Panc1 (cell line): ENCODE results near the gene H6PD. TPM values are rescaled to one million over a fixed set of nuclear protein-coding genes. Genes with fewer than 3 reads are reported as not detected.
A peak's percentile ranks its signal among the peaks of the same experiment; 100 is the strongest.

Experiments
- ATAC-seq: fragments of 200-7000 bp; cut with Tn5 transposase; 2 replicates; pipeline ENCODE4 v1.9.1; 2020; ENCODE audit warnings: mild to moderate bottlenecking, moderate library complexity
- BruUV-seq: library from RNA; stranded (reverse); fragments of 400-500 nt; replicated peaks from 2 replicates; lab custom pipeline; 2021; lab: Mats Ljungman, UMichigan
- CTCF ChIA-PET: fragments of 300-600 bp; sonication (Branson Sonifier 250); formaldehyde crosslinking; loops from one replicate; lab custom pipeline; 2022; ENCODE audit warnings: antibody characterized with exemption; lab: Charles Lee
- POLR2A ChIA-PET: fragments of 300-600 bp; sonication (Branson Sonifier 250); formaldehyde crosslinking; loops from one replicate; lab custom pipeline; 2022; ENCODE audit warnings: antibody characterized with exemption; lab: Charles Lee
- DNase-seq: peaks from one replicate; pipeline ENCODE4 v3.0.0-alpha.2; 2010; ENCODE audit warnings: low read depth, low spot score
- H3K27ac ChIP-seq: 2 replicates; pipeline ENCODE4 v1.5.1; 2011; ENCODE audit warnings: mild to moderate bottlenecking, low read length, inconsistent platforms
- H3K27me3 ChIP-seq: fragments of 200-500 bp; sonication (Bioruptor generic); 2 replicates; pipeline ENCODE4 v1.6.0; 2014; ENCODE audit warnings: low read length, inconsistent platforms; ENCODE audit not compliant: control insufficient read depth, insufficient read depth
- H3K36me3 ChIP-seq: fragments of 200-500 bp; sonication (Bioruptor generic); 2 replicates; pipeline ENCODE4 v1.5.1; 2014; ENCODE audit warnings: inconsistent platforms, mild to moderate bottlenecking, low read length, moderate library complexity; ENCODE audit not compliant: control insufficient read depth, insufficient read depth
- H3K4me1 ChIP-seq: 2 replicates; pipeline ENCODE4 v1.5.1; 2011; ENCODE audit warnings: inconsistent platforms, mild to moderate bottlenecking, low read length, moderate library complexity; ENCODE audit not compliant: control insufficient read depth, insufficient read depth
- H3K4me3 ChIP-seq, 2 experiments: 2 replicates each; pipeline ENCODE4 v1.5.1; 2011 to 2012; ENCODE audit warnings: low read depth in 2 of 2, low read length in 2 of 2, mild to moderate bottlenecking in 2 of 2, inconsistent platforms in 1 of 2, moderate library complexity in 1 of 2
- H3K9me3 ChIP-seq: fragments of 200-500 bp; sonication (Bioruptor generic); 2 replicates; pipeline ENCODE4 v1.5.1; 2014; ENCODE audit warnings: low read depth, mild to moderate bottlenecking, inconsistent platforms, low read length, moderate library complexity; ENCODE audit not compliant: control insufficient read depth, insufficient read depth
- POLR2AphosphoS5 ChIP-seq: IDR thresholded peaks from 2 replicates; pipeline ENCODE4 v1.6.1; 2012; ENCODE audit warnings: mild to moderate bottlenecking, low read depth, low read length, moderate library complexity
- SIN3A ChIP-seq: IDR thresholded peaks from 2 replicates; pipeline ENCODE4 v1.6.1; 2012; ENCODE audit warnings: low read depth, mild to moderate bottlenecking, low read length, moderate library complexity, borderline replicate concordance; ENCODE audit not compliant: insufficient read depth
- TCF7L2 ChIP-seq: IDR thresholded peaks from 2 replicates; pipeline ENCODE4 v1.6.1; 2011; ENCODE audit warnings: mild to moderate bottlenecking, low read depth, low read length, inconsistent platforms
- in situ Hi-C: cut with HindIII; loops from 2 replicates; pipeline ENCODE4 v1.10.0; 2016; ENCODE audit warnings: low sequenced_read_pairs, low pct_unique_long_range_greater_than_20kb
- intact Hi-C: fragments of 100-400 bp; cut with micrococcal nuclease; formaldehyde crosslinking; loops from one replicate; pipeline ENCODE4 v1.10.0; 2022; ENCODE audit not compliant: unreplicated experiment
- total RNA-seq: library from RNA; stranded (reverse); gene quantifications from one replicate; pipeline ENCODE4 v1.2.1, GENCODE V29; 2021; ENCODE audit not compliant: unreplicated experiment
- TF ChIP-seq, protein P1 (sequence below): fragments of 450-650 bp; IDR thresholded peaks from 2 replicates; pipeline ENCODE4 v1.5.1; 2017; ENCODE audit warnings: mild to moderate bottlenecking
- TF ChIP-seq, protein P2 (sequence below), 2 experiments: IDR thresholded peaks; 2 replicates each; pipeline ENCODE4 v1.6.1; 2011 to 2012; ENCODE audit warnings: low read depth in 2 of 2, control low read depth in 1 of 2, low read length in 1 of 2, mild to moderate bottlenecking in 1 of 2, moderate library complexity in 1 of 2; ENCODE audit not compliant: insufficient read depth in 1 of 2

Gene H6PD
- total RNA-seq, 1 experiment from 2014 or later = 23.5 TPM

DNA sequence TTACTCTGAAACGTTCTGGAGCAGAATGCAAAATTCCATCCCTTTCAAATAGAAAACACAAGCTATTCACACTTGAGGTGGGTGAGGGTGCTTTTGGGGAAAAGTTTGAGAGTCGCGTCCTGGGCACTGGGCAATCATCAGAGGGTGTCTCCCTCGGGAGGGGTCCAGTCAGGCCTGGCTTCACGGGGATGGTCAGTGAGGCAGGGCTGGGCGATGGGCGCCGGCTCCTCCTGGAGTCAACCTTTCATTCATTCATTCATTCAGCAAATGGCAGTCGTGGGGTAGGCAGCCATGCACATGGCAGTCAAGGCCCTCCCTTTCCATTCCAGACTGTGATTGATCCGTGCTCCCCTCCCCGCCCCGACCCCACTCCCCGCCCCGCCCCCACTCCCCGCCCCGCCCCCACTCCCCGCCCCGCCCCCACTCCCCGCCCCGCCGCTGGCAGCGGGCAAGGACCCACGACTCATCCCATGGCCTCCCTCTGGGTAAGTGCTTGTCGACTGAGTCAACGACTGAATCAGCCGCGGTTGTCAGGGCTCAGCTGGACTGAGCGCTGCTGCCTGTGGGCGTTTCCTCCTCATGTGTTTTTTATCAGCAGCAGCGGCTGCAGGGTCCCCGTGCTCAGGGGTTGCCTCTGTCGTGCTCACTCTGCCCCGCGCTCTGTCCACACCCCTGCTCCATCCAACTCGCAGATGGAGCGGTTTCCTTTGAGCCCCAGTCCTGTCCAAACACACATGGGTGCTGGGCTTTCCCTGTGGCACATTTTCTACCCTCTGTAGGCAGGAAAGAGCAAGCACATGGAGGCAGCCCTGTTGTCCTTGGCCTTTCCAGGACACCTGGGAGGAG, 45.7 kb downstream of the H6PD start:
- Histone ChIP-seq H3K27me3 (no peaks in the 10 kb centered on the region), H3K36me3 (no peaks in the 10 kb centered on the region), H3K9me3 (no peaks in the 10 kb centered on the region), H3K27ac (peak overlapping the region; percentile 81), H3K4me3 (peak overlapping the region; percentile 5 to 32; a peak in 2 of 4 replicates), H3K4me1 (peaks cover 53% of the 10 kb centered on the region)
- ChIA-PET CTCF (no interaction called here), POLR2A (no interaction called here)
- intact Hi-C loops = no loop called here
- no peak for DNase-seq
- peak; percentile 77 for ATAC-seq
- BruUV-seq = no TSS peak
- in situ Hi-C loops = no loop called here
- TF ChIP-seq SIN3A (0 out of 2 replicates have a peak, but pooled peaks have one; percentile 53), POLR2AphosphoS5 (no peak)

DNA sequence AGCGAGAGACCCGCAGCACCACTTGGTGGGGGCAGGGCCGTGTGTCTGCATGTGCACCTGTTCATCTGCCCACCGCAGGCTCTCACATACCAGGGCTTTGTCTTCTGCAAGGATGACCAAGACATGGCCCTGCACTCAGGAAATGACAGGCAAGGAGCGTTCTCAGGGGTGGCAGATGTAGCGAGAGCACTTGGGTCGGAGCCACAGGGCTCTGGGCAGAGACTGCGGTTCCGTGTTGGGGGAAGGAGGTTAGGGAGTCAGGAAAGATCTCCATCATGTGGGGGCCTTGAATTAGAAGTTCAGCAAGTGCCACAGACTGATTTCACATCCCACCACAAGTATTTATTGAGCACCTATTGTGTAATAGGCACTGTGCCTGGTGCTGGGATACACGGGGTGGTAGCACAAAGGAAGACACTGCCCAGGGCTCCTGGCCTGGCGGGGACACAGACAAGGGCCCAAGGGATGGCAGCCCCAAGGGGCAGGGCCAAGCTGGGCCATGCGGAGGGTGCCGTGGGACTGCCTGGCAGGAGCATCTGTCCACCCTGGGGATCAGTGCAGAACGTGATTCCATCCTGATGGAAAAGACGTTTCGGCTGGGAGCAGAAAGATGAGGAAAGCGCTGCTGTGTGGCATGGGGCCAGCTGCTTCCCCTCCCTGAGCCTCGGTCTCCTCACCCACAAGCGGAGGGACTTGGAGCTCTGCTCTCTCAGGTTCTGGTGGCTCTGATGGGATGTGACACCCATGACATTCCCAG, 46.7 kb downstream of the H6PD start:
- no TSS peak for BruUV-seq
- ChIA-PET CTCF (interaction anchor here (0.9 kb wide), 1 partner anchor 14 kb away, joined by 4 read pairs; no protein-coding TSS in a partner anchor), POLR2A (interaction anchor here (0.7 kb wide), 1 partner anchor 116 kb away, joined by 4 read pairs; no protein-coding TSS in a partner anchor)
- intact Hi-C loops = no loop called here
- Histone ChIP-seq H3K36me3 (no peaks in the 10 kb centered on the region), H3K4me3 (no peak overlapping the region; a peak in 1 of 4 replicates), H3K27me3 (no peaks in the 10 kb centered on the region), H3K9me3 (no peaks in the 10 kb centered on the region), H3K4me1 (peaks cover 43% of the 10 kb centered on the region), H3K27ac (peak overlapping the region; percentile 81)
- TF ChIP-seq POLR2AphosphoS5 = no peak
- TF ChIP-seq, protein P1, sequence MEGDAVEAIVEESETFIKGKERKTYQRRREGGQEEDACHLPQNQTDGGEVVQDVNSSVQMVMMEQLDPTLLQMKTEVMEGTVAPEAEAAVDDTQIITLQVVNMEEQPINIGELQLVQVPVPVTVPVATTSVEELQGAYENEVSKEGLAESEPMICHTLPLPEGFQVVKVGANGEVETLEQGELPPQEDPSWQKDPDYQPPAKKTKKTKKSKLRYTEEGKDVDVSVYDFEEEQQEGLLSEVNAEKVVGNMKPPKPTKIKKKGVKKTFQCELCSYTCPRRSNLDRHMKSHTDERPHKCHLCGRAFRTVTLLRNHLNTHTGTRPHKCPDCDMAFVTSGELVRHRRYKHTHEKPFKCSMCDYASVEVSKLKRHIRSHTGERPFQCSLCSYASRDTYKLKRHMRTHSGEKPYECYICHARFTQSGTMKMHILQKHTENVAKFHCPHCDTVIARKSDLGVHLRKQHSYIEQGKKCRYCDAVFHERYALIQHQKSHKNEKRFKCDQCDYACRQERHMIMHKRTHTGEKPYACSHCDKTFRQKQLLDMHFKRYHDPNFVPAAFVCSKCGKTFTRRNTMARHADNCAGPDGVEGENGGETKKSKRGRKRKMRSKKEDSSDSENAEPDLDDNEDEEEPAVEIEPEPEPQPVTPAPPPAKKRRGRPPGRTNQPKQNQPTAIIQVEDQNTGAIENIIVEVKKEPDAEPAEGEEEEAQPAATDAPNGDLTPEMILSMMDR = no peak
- TF ChIP-seq SIN3A = no peak
- no peak for TF ChIP-seq TCF7L2
- TF ChIP-seq, protein P2, sequence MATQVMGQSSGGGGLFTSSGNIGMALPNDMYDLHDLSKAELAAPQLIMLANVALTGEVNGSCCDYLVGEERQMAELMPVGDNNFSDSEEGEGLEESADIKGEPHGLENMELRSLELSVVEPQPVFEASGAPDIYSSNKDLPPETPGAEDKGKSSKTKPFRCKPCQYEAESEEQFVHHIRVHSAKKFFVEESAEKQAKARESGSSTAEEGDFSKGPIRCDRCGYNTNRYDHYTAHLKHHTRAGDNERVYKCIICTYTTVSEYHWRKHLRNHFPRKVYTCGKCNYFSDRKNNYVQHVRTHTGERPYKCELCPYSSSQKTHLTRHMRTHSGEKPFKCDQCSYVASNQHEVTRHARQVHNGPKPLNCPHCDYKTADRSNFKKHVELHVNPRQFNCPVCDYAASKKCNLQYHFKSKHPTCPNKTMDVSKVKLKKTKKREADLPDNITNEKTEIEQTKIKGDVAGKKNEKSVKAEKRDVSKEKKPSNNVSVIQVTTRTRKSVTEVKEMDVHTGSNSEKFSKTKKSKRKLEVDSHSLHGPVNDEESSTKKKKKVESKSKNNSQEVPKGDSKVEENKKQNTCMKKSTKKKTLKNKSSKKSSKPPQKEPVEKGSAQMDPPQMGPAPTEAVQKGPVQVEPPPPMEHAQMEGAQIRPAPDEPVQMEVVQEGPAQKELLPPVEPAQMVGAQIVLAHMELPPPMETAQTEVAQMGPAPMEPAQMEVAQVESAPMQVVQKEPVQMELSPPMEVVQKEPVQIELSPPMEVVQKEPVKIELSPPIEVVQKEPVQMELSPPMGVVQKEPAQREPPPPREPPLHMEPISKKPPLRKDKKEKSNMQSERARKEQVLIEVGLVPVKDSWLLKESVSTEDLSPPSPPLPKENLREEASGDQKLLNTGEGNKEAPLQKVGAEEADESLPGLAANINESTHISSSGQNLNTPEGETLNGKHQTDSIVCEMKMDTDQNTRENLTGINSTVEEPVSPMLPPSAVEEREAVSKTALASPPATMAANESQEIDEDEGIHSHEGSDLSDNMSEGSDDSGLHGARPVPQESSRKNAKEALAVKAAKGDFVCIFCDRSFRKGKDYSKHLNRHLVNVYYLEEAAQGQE (IDR thresholded peaks at IDR 0.05; ENCODE audit: insufficient read depth in 1 of 2, low read depth in 2 of 2, low read length in 1 of 2) = no peak
- in situ Hi-C loops = no loop called here
- ATAC-seq (peak; percentile 28), DNase-seq (no peak)
